MCF 10A (cell line): Measurements from ENCODE around the gene TAP2. TPM values are rescaled to one million over a fixed set of nuclear protein-coding genes. Genes with fewer than 3 reads are reported as not detected.

Experiments used
- BruUV-seq: library from RNA; stranded (reverse); fragments of 400-500 nt; replicated peaks from 2 replicates; lab custom pipeline; 2021; lab: Mats Ljungman, UMichigan
- CTCF ChIA-PET: fragments of 300-600 bp; sonication (Branson Sonifier 250); formaldehyde crosslinking; extraction: SDS; loops from one replicate; lab custom pipeline; 2021; ENCODE audit warnings: antibody characterized with exemption, inconsistent platforms; lab: Yijun Ruan, JAX
- POLR2A ChIA-PET: fragments of 300-600, 350-650 bp; sonication (Branson Sonifier 250); formaldehyde crosslinking; extraction: SDS; loops from one replicate; lab custom pipeline; 2020; ENCODE audit warnings: antibody characterized with exemption, inconsistent platforms; lab: Yijun Ruan, JAX
- DNase-seq: peaks from one replicate; pipeline ENCODE4 v3.0.0-alpha.2; 2018; ENCODE audit not compliant: unreplicated experiment
- H3K27ac Mint-ChIP-seq: one replicate; pipeline ENCODE4 v1.8.0; 2022; ENCODE audit warnings: mild to moderate bottlenecking, low read depth, mixed read lengths; ENCODE audit not compliant: unreplicated experiment
- H3K27me3 Mint-ChIP-seq: one replicate; pipeline ENCODE4 v1.8.0; 2022; ENCODE audit warnings: mixed read lengths; ENCODE audit not compliant: insufficient read depth, unreplicated experiment
- H3K36me3 Mint-ChIP-seq: one replicate; pipeline ENCODE4 v1.8.0; 2022; ENCODE audit warnings: mild to moderate bottlenecking, moderate library complexity, mixed read lengths; ENCODE audit not compliant: insufficient read depth, unreplicated experiment
- H3K4me1 Mint-ChIP-seq: one replicate; pipeline ENCODE4 v1.8.0; 2022; ENCODE audit warnings: mixed read lengths; ENCODE audit not compliant: insufficient read depth, unreplicated experiment
- H3K4me3 Mint-ChIP-seq: one replicate; pipeline ENCODE4 v1.8.0; 2022; ENCODE audit warnings: mild to moderate bottlenecking, moderate library complexity, mixed read lengths; ENCODE audit not compliant: unreplicated experiment
- H3K9me3 Mint-ChIP-seq: one replicate; pipeline ENCODE4 v1.8.0; 2022; ENCODE audit warnings: mixed read lengths; ENCODE audit not compliant: unreplicated experiment
- CTCF ChIP-seq: fragments of 200-600 bp; IDR thresholded peaks from one replicate; pipeline ENCODE4 v1.8.0; 2022; ENCODE audit warnings: antibody characterized with exemption, mild to moderate bottlenecking; ENCODE audit not compliant: unreplicated experiment
- intact Hi-C: fragments of 100-400 bp; cut with micrococcal nuclease; formaldehyde crosslinking; loops from 2 replicates; pipeline ENCODE4 v1.14.1; 2022
- total RNA-seq: library from RNA; stranded (reverse); gene quantifications from 2 replicates; pipeline ENCODE4 v1.2.3, GENCODE V29; 2022

Gene TAP2
- total RNA-seq, 1 experiment from 2014 or later, result 61.2 TPM

- CTCF ChIA-PET, result interaction anchor here (0.7 to 2.1 kb wide), 5 partner anchors 26 to 549 kb away, joined by 3 to 11 read pairs (median 4); no protein-coding TSS in a partner anchor
- POLR2A ChIA-PET, result no interaction called here
Measured at GRCh38 chr6:32794510-32794909, 44.0 kb downstream of the TAP2 start.

GRCh38 chr6:32792901-32793435 is 45.6 kb downstream of the TAP2 start:
- Mint-ChIP-seq H3K36me3 (no peaks in the 10 kb centered on the region), H3K9me3 (no peaks in the 10 kb centered on the region), H3K4me1 (peaks cover 12% of the 10 kb centered on the region), H3K4me3 (no peak overlapping the region), H3K27me3 (peaks cover 82% of the 10 kb centered on the region), H3K27ac (no peak overlapping the region)
- TF ChIP-seq CTCF, result no peak
- POLR2A ChIA-PET, result interaction anchor here (0.7 kb wide), 1 partner anchor 665 kb away, joined by 3 read pairs; no protein-coding TSS in a partner anchor
- CTCF ChIA-PET, result interaction anchor here (2.1 kb wide), 1 partner anchor 379 kb away, joined by 11 read pairs; no protein-coding TSS in a partner anchor
- DNase-seq, result no peak
- no TSS peak for BruUV-seq
- intact Hi-C loops, result no loop called here

More at GRCh38 chr6:32794510-32794909, 44.0 kb downstream of the TAP2 start:
- no peak for TF ChIP-seq CTCF
- H3K27ac Mint-ChIP-seq, result no peak overlapping the region
- peaks cover 12% of the 10 kb centered on the region for H3K4me1 Mint-ChIP-seq
- no peak for DNase-seq
- intact Hi-C loops, result no loop called here
- H3K27me3 Mint-ChIP-seq, result peaks cover 84% of the 10 kb centered on the region
- no peak overlapping the region for H3K4me3 Mint-ChIP-seq
- no peaks in the 10 kb centered on the region for H3K36me3 Mint-ChIP-seq
- no TSS peak for BruUV-seq
- peaks cover 8% of the 10 kb centered on the region for H3K9me3 Mint-ChIP-seq

- BruUV-seq, result no TSS peak
- intact Hi-C loops, result no loop called here
- ChIA-PET POLR2A (interaction anchor here (0.6 kb wide), 1 partner anchor 387 kb away, joined by 3 read pairs; no protein-coding TSS in a partner anchor), CTCF (interaction anchor here (1.7 to 3.3 kb wide), 2 partner anchors 78 to 377 kb away, joined by 5 to 12 read pairs; no protein-coding TSS in a partner anchor)
- no peak for DNase-seq
- H3K4me3 Mint-ChIP-seq, result no peak overlapping the region
- no peak overlapping the region for H3K27ac Mint-ChIP-seq
- H3K27me3 Mint-ChIP-seq, result peaks cover 96% of the 10 kb centered on the region
- no peak for TF ChIP-seq CTCF
- H3K9me3 Mint-ChIP-seq, result no peaks in the 10 kb centered on the region
- no peaks in the 10 kb centered on the region for H3K4me1 Mint-ChIP-seq
- H3K36me3 Mint-ChIP-seq, result no peaks in the 10 kb centered on the region
Measured at GRCh38 chr6:32790306-32790705, 48.2 kb downstream of the TAP2 start.

Other genes starting within 250 kb of the TAP2 start
- not detected in 2 replicates for gene HLA-DRB1, start 248.9 kb downstream of the TAP2 start, total RNA-seq
- not detected in 2 replicates for gene HLA-DQA1, start 201.3 kb downstream of the TAP2 start, total RNA-seq
- gene HLA-DQB1, start 172.1 kb downstream of the TAP2 start, total RNA-seq, result not detected in 2 replicates
- gene HLA-DQA2, start 97.3 kb downstream of the TAP2 start, total RNA-seq, result not detected in 2 replicates
- gene HLA-DQB2, start 75.2 kb downstream of the TAP2 start, total RNA-seq, result not detected in 2 replicates
- gene HLA-DOB, start 21.7 kb downstream of the TAP2 start, total RNA-seq, result 0.56 and 0.79 TPM in 2 replicates
- gene PSMB8, start 5.3 kb upstream of the TAP2 start, total RNA-seq, result 34.1 and 47.3 TPM in 2 replicates
- 32.3 and 35.2 TPM in 2 replicates for gene TAP1, start 15.0 kb upstream of the TAP2 start, total RNA-seq
- 3.5 and 4.4 TPM in 2 replicates for gene PSMB9, start 15.5 kb upstream of the TAP2 start, total RNA-seq
- gene HLA-DMB, start 102.3 kb upstream of the TAP2 start, total RNA-seq, result not detected in 2 replicates
- gene HLA-DMA, start 114.4 kb upstream of the TAP2 start, total RNA-seq, result 2.4 and 2.9 TPM in 2 replicates
- gene BRD2, start 129.9 kb upstream of the TAP2 start, total RNA-seq, result 201 and 223 TPM in 2 replicates
- not detected in 2 replicates for gene HLA-DOA, start 170.9 kb upstream of the TAP2 start, total RNA-seq
- not detected in 2 replicates for gene HLA-DPA1, start 234.9 kb upstream of the TAP2 start, total RNA-seq
- not detected in 2 replicates for gene HLA-DPB1, start 237.3 kb upstream of the TAP2 start, total RNA-seq